ENCODE data around the gene TMC4.
A peak's percentile ranks its signal among the peaks of the same experiment; 100 is the strongest.

The TMC4 gene

DNA sequence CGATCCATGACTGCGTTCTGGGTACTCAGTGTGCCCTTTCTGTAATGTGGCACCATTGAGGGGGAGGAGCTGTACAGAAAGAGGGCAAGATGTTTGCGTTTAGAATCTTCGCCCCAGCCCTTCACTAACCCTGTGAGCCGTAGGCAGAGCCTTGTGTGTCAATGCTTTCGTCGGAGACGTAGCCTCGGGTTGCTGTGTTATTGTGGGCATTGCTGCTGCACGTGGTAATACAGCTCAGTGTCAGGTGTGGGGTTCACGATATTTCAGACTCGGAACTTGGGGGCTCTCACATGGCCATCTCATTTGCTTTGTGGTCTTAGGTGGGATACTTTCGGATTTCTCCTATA lies 33.8 kb upstream of the TMC4 start:
- H3K4me3 ChIP-seq (ENCODE audit: low read depth, low read length): no peak overlapping the region
- TF ChIP-seq, protein P1, sequence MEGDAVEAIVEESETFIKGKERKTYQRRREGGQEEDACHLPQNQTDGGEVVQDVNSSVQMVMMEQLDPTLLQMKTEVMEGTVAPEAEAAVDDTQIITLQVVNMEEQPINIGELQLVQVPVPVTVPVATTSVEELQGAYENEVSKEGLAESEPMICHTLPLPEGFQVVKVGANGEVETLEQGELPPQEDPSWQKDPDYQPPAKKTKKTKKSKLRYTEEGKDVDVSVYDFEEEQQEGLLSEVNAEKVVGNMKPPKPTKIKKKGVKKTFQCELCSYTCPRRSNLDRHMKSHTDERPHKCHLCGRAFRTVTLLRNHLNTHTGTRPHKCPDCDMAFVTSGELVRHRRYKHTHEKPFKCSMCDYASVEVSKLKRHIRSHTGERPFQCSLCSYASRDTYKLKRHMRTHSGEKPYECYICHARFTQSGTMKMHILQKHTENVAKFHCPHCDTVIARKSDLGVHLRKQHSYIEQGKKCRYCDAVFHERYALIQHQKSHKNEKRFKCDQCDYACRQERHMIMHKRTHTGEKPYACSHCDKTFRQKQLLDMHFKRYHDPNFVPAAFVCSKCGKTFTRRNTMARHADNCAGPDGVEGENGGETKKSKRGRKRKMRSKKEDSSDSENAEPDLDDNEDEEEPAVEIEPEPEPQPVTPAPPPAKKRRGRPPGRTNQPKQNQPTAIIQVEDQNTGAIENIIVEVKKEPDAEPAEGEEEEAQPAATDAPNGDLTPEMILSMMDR (IDR thresholded peaks at IDR 0.05; ENCODE audit: control insufficient read depth, extremely low read depth, insufficient read depth): no peak
- no peak for DNase-seq (ENCODE audit: low read depth)

DNA sequence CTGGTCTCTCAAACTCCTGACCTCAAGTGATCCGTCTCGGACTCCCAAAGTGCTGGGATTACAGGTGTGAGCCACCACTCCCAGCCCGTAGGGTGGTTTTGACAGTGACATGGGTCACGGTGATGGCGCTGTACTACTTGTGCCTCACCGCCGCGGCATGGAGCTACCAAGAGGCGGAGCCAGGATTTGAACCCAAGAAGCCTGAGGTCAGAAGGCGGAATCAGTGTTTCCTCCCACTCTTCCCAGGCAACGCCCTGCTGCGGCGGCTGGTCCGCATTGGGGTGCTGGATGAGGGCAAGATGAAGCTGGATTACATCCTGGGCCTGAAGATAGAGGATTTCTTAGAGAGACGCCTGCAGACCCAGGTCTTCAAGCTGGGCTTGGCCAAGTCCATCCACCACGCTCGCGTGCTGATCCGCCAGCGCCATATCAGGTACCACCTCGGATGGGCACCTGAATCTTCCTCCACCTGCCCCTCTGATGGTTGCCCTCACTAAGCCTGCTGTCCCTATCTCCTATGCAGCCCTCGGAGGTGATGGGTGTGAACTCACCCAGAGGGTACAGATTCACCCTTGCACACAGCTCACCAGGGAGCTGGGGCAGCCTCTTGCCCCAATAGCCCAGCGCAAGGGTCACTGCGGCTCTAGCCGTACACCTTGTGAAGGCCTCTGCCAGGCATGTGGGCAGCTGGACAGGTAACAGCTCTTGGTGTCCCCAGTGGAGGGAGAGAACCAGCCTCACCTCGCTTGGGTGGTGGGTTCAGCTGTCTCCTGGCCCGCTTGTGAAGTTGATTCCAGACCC lies 33.3 kb upstream of the TMC4 start:
- no peak for DNase-seq (ENCODE audit: low read depth)
- TF ChIP-seq, protein P1 (IDR thresholded peaks at IDR 0.05; ENCODE audit: control insufficient read depth, extremely low read depth, insufficient read depth): no peak
- no peak overlapping the region for H3K4me3 ChIP-seq (ENCODE audit: low read depth, low read length)

DNA sequence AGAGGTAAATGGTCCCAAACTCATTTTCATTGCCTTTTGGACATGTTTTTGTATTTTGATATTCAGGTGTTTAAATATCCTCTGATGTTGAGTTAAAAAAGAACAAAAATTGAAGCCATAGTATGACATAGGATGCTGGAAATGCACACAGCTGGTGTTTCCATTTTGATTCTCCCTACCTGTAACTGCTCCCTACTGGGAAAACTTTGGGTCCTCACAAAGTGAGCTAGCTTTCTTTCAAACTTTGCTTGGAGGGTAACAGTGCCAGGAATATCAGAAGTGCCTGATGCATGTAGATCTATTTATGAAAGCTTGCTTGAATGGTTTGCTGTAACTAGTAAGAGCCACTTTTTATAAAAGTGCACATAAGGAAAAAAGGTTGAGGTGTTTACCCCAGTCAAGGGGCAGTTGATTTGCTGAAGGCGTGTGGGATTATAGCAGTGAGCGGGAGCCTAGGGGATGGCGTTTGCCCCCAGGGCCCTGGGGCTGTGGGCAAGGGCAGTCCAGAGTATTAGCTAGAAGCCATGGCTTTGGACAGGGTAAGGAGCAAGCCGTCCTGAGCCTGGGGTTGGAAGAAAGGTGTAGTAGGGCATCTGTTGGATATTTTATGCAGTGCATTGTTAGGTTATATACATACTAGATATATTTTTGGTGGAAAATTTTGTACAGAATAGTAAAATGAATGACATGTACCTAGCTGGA lies 32.0 kb upstream of the TMC4 start:
- TF ChIP-seq, protein P1 (IDR thresholded peaks at IDR 0.05; ENCODE audit: control insufficient read depth, extremely low read depth, insufficient read depth): no peak
- no peak overlapping the region for H3K4me3 ChIP-seq (ENCODE audit: low read depth, low read length)
- DNase-seq (ENCODE audit: low read depth): no peak

DNA sequence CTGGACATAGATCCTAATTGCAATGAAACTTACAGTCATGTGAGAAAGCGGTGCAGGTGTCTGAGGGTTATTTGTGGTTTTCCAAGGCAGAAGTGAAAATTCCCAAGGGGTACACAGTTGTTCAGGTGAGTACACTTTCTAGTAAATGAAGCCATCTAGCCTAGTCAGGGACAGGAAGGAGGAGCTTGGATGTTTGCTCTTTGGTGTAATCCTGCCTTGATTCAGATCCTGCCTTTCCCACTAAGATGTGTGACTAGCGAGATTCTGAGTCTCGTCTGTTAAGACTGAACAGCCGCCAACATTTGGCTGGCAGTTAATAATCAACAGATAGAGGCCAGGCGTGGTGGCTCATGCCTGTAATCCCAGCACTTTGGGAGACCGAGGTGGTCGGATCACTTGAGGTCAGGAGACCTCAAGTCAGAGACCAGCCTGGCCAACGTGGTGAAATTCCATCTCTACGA lies 30.2 kb upstream of the TMC4 start:
- TF ChIP-seq, protein P1 (IDR thresholded peaks at IDR 0.05; ENCODE audit: control insufficient read depth, extremely low read depth, insufficient read depth): no peak
- DNase-seq (ENCODE audit: low read depth): peak; percentile 68
- H3K4me3 ChIP-seq (ENCODE audit: low read depth, low read length): peak overlapping the region; percentile 72

DNA sequence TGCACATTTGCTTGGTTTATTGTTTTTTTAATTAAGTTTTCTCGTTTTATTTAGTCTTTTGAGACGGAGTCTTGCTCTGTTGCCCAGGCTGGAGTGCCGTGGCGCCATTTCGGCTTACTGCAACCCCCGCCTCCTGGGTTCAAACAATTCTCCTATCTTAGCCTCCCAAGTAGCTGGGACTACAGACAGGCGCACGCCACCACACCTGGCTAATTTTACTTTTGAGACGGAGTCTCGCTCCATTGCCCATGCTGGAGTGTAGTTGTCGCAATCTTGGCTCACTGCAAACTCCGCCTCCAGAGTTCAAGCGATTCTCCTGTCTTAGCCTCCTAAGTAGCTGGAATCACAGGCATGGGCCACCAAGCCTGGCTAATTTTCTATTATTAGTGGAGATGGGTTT lies 29.0 kb upstream of the TMC4 start:
- TF ChIP-seq, protein P1 (IDR thresholded peaks at IDR 0.05; ENCODE audit: control insufficient read depth, extremely low read depth, insufficient read depth): no peak
- peak overlapping the region; percentile 72 for H3K4me3 ChIP-seq (ENCODE audit: low read depth, low read length)
- no peak for DNase-seq (ENCODE audit: low read depth)

DNA sequence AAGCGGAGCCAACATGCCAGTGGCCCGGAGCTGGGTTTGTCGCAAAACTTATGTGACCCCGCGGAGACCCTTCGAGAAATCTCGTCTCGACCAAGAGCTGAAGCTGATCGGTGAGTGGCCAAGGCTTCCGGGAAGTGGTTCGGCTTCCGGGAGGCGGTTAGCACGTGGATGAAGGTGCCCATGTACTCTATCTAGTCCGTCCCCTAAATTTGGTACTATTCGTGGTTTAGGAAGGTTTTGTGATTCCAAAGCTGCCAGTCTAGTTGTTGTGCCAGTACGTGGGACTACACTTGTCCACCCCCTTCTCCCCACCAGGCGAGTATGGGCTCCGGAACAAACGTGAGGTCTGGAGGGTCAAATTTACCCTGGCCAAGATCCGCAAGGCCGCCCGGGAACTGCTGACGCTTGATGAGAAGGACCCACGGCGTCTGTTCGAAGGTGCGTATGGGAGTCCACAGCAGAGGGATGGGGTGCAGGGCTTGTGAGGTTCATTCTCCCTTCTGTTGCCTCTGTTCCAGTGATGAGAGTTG lies 28.3 kb upstream of the TMC4 start:
- no peak for DNase-seq (ENCODE audit: low read depth)
- TF ChIP-seq, protein P1 (IDR thresholded peaks at IDR 0.05; ENCODE audit: control insufficient read depth, extremely low read depth, insufficient read depth): no peak
- H3K4me3 ChIP-seq (ENCODE audit: low read depth, low read length): peak overlapping the region; percentile 72

Data from LNCaP clone FGC (cell line).